ENCODE measurements around the gene SOX11. TPM values are rescaled to one million over a fixed set of nuclear protein-coding genes. Genes with fewer than 3 reads are reported as not detected.

Gene SOX11
- total RNA-seq, 1 experiment from 2014 or later, result 24.8 TPM

DNA sequence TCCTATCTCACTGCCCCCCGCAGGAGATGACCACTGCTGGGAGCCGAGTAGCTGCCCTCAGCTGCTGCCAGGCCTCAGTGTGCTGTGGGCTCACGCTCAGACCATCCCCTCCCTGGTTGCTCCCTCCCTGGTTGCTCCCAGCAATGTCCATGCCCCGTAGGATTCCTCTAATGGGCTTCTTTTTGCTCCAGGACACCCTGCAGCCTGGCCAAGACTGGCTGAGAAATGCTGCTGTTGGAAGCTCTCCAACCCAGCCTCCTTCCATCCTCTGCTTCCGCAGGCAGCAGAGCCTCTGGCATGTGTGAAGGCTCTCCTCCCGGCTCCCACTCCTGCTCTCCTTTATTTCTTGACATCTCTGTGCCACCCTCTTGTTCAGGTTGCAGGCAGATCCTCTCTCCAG is 48.6 kb downstream of the SOX11 start:
- TF ChIP-seq, protein P1, sequence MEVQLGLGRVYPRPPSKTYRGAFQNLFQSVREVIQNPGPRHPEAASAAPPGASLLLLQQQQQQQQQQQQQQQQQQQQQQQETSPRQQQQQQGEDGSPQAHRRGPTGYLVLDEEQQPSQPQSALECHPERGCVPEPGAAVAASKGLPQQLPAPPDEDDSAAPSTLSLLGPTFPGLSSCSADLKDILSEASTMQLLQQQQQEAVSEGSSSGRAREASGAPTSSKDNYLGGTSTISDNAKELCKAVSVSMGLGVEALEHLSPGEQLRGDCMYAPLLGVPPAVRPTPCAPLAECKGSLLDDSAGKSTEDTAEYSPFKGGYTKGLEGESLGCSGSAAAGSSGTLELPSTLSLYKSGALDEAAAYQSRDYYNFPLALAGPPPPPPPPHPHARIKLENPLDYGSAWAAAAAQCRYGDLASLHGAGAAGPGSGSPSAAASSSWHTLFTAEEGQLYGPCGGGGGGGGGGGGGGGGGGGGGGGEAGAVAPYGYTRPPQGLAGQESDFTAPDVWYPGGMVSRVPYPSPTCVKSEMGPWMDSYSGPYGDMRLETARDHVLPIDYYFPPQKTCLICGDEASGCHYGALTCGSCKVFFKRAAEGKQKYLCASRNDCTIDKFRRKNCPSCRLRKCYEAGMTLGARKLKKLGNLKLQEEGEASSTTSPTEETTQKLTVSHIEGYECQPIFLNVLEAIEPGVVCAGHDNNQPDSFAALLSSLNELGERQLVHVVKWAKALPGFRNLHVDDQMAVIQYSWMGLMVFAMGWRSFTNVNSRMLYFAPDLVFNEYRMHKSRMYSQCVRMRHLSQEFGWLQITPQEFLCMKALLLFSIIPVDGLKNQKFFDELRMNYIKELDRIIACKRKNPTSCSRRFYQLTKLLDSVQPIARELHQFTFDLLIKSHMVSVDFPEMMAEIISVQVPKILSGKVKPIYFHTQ (CRISPR knock-in tag; IDR thresholded peaks at IDR 0.05), result no peak
- TF ChIP-seq ZSCAN18 (CRISPR knock-in tag; IDR thresholded peaks at IDR 0.05) (no peak), TCF7 (CRISPR knock-in tag; IDR thresholded peaks at IDR 0.05; ENCODE audit: low read depth) (no peak), SOX15 (CRISPR knock-in tag; IDR thresholded peaks at IDR 0.05) (no peak), CREM (CRISPR knock-in tag; IDR thresholded peaks at IDR 0.05) (no peak), NR1H2 (CRISPR knock-in tag; IDR thresholded peaks at IDR 0.05) (no peak), TP53 (CRISPR knock-in tag; IDR thresholded peaks at IDR 0.05) (no peak), GABPB1 (CRISPR knock-in tag; IDR thresholded peaks at IDR 0.05) (no peak), ZNF263 (CRISPR knock-in tag; IDR thresholded peaks at IDR 0.05; ENCODE audit: low read depth) (no peak), ATF2 (CRISPR knock-in tag; IDR thresholded peaks at IDR 0.05; ENCODE audit: borderline replicate concordance, low read depth) (no peak), NFE2L1 (CRISPR knock-in tag; IDR thresholded peaks at IDR 0.05) (no peak), USF1 (CRISPR knock-in tag; IDR thresholded peaks at IDR 0.05) (no peak)
- TF ChIP-seq, protein P2, sequence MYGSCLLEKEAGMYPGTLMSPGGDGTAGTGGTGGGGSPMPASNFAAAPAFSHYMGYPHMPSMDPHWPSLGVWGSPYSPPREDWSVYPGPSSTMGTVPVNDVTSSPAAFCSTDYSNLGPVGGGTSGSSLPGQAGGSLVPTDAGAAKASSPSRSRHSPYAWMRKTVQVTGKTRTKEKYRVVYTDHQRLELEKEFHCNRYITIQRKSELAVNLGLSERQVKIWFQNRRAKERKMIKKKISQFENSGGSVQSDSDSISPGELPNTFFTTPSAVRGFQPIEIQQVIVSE (CRISPR knock-in tag; IDR thresholded peaks at IDR 0.05; ENCODE audit: borderline replicate concordance), result no peak
- TF ChIP-seq, protein P3, sequence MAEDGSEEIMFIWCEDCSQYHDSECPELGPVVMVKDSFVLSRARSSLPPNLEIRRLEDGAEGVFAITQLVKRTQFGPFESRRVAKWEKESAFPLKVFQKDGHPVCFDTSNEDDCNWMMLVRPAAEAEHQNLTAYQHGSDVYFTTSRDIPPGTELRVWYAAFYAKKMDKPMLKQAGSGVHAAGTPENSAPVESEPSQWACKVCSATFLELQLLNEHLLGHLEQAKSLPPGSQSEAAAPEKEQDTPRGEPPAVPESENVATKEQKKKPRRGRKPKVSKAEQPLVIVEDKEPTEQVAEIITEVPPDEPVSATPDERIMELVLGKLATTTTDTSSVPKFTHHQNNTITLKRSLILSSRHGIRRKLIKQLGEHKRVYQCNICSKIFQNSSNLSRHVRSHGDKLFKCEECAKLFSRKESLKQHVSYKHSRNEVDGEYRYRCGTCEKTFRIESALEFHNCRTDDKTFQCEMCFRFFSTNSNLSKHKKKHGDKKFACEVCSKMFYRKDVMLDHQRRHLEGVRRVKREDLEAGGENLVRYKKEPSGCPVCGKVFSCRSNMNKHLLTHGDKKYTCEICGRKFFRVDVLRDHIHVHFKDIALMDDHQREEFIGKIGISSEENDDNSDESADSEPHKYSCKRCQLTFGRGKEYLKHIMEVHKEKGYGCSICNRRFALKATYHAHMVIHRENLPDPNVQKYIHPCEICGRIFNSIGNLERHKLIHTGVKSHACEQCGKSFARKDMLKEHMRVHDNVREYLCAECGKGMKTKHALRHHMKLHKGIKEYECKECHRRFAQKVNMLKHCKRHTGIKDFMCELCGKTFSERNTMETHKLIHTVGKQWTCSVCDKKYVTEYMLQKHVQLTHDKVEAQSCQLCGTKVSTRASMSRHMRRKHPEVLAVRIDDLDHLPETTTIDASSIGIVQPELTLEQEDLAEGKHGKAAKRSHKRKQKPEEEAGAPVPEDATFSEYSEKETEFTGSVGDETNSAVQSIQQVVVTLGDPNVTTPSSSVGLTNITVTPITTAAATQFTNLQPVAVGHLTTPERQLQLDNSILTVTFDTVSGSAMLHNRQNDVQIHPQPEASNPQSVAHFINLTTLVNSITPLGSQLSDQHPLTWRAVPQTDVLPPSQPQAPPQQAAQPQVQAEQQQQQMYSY (CRISPR knock-in tag; IDR thresholded peaks at IDR 0.05), result no peak
- TF ChIP-seq, protein P4, sequence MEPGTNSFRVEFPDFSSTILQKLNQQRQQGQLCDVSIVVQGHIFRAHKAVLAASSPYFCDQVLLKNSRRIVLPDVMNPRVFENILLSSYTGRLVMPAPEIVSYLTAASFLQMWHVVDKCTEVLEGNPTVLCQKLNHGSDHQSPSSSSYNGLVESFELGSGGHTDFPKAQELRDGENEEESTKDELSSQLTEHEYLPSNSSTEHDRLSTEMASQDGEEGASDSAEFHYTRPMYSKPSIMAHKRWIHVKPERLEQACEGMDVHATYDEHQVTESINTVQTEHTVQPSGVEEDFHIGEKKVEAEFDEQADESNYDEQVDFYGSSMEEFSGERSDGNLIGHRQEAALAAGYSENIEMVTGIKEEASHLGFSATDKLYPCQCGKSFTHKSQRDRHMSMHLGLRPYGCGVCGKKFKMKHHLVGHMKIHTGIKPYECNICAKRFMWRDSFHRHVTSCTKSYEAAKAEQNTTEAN (CRISPR knock-in tag; IDR thresholded peaks at IDR 0.05), result no peak
- peaks cover 28% of the 10 kb centered on the region for H3K9me3 Mint-ChIP-seq
- ATAC-seq, result no peak
- H3K4me1 Mint-ChIP-seq, result peaks cover 26% of the 10 kb centered on the region
- POLR2A ChIA-PET, result no interaction called here
- DNase-seq (ENCODE audit: low spot score), result no peak
- no peak overlapping the region for H3K4me3 Mint-ChIP-seq
- H3K36me3 Mint-ChIP-seq, result peaks cover 22% of the 10 kb centered on the region
- CTCF ChIA-PET, result no interaction called here
- peaks cover 7% of the 10 kb centered on the region for H3K27me3 Mint-ChIP-seq (ENCODE audit: low read depth)
- H3K27ac Mint-ChIP-seq, result no peak overlapping the region

Data from WTC11 (cell line).